Embryonic facial prominence (tissue), 1 donor: ENCODE results near the gene TUBGCP5.
"Not testable (repeated sequence)": the region's sequence is repeated elsewhere in the genome, so short reads cannot be mapped to it uniquely, and the experiment has no call there.

ENCODE experiments used
- DNase-seq: peaks from one replicate; pipeline ENCODE4 v3.0.0-alpha.2; 2016; ENCODE audit errors: extremely low spot score

TUBGCP5 gene

DNA sequence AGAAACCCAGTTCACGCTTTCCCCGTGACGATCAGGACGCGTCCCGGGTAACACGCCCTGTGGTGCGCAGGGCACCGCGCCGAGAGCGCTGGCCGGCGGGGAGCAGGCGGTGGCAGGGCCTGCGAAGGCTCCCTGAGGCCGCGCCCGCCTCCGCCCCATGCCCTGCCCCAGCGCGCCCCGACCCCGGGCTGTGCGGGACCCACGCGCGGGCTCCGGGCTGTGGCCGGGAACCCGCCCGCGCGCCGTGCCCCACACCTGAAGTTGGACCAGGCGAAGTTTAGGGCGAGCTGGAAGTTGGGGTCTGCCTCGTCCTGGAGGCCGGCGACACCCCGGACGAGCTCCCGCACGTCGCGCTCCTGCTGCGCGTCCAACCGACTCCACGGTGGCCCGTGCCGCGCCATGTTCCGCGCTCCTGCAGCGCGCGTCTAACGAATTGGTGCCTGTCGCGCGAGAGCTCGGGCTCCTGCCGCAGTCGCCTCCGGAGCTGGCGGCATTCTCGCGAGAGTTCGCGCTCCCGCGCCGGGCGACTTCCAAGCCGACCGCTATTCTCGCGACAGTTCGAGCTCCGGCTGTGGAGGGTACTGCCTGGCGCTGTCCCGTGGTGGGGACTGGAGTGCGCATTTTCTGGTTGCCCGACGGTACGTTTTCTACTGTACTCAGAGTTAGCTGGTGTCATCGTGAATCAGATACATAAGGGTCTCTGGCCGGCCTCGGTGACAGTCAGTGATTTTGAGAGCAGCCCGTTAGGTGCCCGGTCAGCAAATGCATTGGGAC lies at the start of gene TUBGCP5:
Gene TUBGCP5 (minus strand): TSS at position 427 of the 774 bp plus-strand sequence. CDS start 26 bp downstream, at position 401.
- peak; percentile 90 for DNase-seq

DNA sequence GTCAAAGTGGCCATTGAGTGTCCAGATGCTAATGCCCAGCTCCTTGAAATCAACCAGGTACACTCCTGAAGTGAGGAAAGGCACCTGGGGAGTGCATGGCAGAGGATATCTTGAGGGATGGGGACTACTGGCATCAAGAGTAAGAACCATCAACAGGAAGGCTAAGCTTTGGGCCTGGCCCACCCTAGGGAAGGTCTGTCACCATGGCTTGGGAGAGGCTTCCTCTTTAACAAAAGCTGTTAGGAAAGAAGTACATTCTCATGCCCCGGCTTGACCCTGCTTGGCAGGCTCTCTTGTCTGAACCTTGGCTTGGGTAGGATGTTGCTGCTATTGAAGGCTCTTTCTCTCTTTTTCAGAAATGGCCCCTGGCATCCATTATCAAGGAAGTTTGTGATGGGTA lies 43.7 kb upstream of the TUBGCP5 start:
- no peak for DNase-seq

DNA sequence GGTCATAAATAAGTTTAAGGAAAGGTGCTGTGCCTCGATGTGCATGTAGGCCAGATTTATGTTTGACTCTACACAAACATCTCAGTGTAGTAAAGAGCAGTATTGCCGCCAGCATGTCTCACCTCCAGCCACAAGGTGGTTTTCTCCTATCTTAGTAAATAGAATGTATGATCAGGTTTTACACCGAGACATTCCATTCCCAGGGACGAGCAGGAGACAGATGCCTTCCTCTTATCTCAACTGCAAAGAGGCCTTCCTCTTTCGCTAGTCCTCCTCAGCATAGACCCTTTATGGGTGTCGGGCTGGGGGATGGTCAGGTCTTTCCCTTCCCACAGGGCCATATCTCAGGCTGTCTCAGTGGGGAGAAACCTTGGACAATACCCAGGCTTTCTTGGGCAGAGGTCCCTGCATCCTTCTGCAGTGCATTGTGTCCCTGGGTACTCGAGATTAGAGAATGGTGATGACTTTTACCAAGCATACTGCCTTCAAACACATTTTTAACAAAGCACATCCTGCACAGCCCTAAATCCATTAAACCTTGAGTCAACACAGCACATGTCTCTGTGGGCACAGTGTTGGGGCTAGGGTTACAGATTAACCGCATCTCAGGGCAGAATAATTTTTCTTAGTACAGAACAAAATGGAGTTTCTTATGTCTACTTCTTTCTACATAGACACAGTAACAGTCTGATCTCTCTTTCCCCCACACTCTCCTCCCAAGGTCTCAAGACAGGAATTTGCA lies 42.8 kb upstream of the TUBGCP5 start:
- DNase-seq, result not testable (repeated sequence)

DNA sequence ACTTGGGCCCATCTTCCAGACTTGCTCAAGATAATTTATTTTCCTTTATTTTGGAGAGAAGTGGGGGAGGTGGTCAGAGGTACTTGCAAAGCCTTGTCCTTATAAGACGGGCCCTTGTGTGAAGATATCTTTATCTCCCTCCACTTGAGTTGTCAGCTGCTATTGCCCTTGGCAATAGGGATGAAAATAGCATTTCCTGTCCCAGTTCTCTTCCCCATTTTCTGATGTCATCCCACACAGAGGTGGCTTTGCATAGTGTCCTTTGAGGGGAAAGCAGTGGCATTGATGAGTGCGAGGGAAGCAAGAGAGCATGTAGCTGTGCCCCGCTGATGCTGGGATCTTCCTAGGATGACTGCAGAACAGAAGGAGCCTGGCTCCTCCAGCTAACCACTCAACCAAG lies 41.9 kb upstream of the TUBGCP5 start:
- DNase-seq, result no peak

DNA sequence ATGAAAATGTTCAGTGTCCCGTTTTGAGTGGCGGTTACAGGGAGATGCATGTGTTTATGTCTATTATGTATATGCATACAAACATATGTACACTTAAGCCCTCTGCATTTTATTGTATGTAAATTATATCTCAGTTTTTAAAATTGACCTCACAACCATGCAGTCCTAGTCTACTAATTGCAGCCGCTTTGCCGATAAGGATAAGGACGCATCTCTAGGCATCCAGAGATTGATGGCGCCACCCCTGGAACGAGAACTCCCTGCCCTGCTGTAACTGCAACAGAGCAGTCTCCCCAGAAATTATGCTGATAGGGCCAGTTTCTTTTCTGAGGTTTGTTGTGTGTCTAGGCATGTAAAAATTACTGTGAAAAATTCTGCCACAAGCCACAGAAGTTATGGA lies 40.4 kb upstream of the TUBGCP5 start:
- no peak for DNase-seq

DNA sequence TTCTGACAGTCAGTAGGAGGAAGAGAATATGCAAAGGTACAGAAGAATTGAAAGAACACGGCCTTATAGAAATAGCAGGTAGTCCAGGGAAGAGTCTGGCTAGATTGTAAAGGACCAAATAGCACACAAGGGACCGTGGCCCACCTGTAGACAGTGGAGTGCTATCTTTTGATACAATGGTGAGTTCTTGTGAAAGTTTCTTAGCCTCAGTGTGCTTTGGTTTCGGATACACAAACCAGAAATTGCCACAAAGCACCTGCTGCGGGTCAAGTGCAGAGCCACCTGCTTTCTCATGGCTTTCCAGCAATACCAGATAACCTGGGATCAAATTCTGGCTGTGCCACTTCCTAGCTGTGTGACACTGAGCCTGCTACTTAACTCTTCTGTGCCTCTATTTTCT lies 36.6 kb upstream of the TUBGCP5 start:
- no peak for DNase-seq

DNA sequence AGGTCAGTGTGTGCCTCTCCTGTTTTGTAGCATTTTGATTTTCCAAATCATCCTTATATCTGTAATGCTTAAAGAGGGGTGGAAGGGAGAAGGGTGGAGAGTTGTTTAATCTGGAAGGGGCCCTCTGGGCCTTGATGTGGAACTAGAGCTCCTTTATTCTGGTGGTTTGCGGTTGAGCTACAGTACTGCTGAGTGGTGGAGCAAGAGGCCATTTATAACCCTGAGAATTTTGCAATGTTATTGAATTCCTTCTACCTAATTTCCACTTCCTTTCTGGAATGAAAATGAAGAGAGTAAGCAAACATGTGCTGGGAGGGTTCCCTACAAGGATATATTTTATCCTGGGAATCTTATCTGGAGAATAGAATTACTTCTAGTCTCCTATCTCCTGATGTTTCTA lies 35.3 kb upstream of the TUBGCP5 start:
- DNase-seq, result no peak

DNA sequence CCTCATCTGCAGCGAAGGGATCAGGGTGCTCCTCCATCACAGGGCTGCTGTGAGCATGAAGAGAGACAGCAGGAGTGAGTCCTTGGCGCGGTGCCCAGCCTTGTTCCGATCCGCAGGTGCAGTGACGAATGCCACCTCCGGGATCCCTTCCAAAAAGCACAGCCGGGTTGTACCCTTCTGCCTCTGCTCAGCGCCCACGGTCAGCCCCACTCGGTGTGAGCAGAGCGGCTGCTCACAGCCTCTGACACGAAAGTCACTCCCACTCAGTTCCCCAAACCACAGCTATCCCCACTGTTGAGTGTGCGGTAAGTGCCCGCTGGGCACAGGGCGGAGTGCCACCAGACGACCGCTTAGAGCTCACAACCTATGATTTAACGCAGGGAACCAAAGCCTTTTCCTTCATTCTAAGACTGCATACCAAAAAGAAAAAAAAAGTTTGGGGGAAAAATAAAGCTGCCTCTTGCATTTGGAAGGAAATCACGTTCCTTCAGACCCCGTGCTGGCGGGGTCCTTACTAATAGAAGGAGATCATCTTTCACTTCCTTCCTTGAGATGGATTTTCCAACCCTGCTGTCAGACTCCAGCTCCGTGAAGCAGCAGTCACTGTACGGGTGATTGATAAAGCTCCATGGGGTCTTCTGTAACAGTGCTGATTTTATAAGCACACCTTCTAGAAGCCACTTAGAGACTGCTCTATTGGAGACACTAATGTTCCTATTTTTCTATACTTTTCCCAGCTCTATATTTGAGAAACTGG lies 34.7 kb upstream of the TUBGCP5 start:
- DNase-seq, result no peak

DNA sequence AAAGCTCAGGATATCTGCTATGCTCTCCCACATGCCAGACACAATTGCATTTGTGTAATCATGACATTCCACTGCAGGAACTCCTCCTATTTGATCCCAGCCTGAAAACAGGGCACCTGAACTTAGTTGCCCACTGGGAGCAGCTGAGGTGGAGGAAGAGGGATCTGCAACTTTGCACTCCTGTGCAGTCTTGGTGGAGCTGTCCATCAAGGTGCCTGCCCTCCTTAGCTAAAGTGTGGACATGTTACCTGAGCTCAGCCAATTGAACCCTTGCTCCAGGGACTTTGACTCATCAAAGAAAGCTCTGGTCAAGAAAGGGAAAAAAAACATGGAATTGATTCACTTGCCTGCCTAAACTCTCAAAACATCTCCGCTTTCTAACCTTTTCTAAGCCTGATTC lies 33.3 kb upstream of the TUBGCP5 start:
- DNase-seq, result no peak

DNA sequence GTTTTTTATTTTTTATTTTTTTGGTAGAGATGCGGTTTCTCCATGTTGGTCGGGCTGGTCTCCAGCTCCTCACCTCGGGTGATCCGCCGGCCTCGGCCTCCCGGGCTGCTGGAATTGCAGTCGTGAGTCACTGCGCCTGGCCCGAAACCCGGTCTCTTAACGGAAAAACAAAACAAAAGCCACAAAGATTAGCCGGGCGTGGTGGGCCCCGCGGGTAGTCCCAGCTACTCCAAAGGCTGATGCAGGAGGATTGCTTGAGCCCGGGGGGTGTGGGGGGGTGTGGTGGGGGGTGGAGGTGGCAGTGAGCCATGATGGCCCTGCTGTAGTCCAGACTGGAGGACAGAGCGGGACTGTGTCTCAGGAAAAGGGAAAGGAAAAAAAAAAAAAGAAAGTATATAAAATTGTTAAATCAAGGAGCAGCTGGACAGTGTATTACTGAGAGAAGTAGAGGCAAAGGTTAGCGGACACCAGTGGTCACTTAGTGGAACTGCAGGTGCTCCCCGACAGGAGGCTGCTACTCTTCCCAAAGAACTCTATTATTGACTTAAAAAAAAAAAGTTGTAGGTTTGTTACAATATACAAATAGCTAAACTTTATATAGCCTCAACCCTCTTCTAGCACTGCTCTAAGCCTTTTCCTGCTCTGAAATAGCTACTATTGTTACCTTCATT lies 30.3 kb upstream of the TUBGCP5 start:
- DNase-seq, result no peak

DNA sequence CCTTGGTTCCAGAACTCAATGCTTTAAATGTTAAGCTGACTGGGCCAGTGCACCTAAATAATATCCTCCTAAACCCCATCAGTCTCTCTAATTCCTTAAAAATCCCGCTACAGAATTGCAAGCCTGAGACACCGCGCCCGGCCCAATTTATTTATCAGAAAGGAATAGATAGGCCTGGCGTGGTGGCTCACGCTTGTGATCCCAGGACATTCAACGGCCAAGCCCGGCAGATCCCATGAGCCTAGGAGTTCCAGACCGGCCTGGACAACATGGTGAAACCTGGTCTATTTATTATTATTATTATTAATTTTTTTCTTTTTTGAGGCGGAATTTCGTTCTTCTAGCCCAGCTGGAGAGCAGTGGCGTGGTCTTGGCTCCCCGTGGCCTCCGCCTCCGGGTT lies 28.0 kb upstream of the TUBGCP5 start:
- no peak for DNase-seq

DNA sequence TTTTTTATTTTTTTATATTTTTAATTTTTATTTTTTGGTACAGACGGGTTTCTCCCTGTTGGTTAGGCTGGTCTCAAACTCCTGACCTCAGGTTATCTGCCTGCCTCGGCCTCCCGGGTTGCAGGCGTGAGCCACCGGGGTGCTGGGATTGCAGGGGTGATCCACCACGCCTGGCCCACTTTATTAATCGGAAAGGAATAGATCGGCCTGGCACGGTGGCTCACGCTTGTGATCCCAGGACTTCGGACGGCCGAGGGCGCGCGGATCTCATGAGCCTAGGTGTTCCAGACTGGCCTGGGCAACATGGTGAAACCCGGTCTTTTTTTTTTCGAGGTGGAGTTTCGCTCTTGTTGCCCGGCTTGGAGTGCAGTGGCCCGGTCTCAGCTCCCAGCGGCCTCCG lies 26.5 kb upstream of the TUBGCP5 start:
- DNase-seq, result no peak

DNA sequence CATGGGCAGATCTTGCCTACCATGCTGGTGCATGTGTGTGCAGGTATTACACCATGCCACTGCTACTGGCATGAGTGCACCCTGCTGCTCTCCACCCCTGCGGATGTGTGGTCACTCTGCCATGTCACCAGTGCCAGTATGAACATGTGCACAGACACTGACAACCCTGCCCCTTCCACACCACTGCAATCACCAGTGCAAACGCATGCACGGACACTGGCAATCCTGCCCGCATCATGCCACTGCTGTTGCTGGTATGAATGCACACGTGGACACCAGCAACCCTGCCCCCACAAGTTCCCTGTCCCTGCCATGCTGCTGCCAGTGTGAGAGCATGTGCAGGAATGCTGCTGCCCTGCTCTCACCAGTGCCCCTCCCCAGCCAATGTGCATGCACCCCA lies 24.8 kb upstream of the TUBGCP5 start:
- DNase-seq, result no peak

DNA sequence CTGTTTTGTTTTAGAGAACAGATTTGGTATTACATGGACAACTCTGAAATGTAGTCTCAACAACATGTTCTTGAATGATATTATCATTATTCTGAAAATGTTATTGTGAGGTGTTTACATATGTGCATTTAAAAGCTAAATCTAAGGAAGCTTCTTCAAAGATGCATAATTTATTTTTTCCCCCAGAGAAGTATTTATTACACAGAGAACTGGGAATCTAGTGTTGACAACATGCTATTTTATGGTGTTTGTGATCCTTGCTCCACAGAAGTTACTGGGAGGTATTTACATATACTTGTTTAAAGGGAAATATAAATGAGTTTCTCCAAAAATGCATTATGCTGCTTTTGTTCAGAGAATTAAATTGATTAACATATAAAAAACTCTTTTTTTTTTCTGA lies 18.3 kb upstream of the TUBGCP5 start:
- DNase-seq, result no peak

DNA sequence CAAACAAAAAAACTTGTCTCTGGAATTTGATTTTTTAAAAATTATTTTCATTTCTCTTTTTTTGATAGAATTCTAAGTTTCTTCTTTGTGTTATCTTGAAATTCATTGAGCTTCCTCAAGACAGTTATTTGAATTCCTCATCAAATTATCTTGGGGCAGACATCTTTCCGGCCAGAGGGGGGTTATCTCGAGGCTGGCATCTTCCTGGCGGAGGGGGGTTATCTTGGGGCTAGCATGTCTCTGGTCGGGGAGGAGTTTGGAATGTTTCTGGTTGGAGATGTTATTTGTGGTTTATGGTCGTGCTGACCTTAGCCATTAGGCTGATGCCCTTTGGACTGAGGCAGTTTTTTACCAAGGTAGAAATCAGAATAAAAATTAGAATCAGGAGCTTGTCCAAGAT lies 15.9 kb upstream of the TUBGCP5 start:
- no peak for DNase-seq

DNA sequence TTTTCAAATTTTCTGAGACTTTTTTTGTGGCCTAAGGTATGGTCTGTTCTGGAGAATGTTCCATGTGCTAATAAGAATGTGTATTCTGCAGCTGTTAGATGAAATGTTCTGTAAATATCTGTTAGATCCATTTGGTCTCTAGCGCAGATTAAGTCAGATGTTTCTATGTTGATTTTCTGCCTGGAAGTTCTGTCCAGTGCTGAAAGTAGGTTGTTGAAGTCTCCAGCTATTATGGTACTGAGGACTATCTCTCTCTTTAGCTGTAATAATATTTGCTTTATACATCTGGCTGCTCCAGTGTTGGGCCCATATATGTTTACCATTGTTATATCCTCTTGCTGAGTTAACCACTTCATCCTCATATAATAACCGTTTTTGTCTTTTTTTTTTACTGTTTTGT lies 13.2 kb upstream of the TUBGCP5 start:
- no peak for DNase-seq

DNA sequence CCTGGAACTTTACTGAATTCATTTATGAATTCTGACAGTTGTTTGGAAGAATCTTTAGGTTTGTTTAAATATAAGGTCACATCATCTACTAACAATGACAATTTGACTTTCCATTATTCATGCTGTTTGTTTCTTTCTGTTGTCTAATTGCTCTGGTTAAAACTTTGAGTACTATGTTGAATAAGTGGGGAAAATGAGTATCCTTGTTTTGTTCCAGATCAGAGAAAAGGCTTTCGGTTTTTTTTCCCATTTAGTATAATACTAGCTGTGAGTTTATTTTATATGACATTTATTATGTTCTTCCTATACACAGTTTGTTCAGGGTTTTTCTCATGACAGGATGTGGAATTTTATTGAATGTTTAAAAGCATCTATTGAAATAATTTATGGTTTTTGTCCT lies 11.3 kb upstream of the TUBGCP5 start:
- DNase-seq, result no peak

DNA sequence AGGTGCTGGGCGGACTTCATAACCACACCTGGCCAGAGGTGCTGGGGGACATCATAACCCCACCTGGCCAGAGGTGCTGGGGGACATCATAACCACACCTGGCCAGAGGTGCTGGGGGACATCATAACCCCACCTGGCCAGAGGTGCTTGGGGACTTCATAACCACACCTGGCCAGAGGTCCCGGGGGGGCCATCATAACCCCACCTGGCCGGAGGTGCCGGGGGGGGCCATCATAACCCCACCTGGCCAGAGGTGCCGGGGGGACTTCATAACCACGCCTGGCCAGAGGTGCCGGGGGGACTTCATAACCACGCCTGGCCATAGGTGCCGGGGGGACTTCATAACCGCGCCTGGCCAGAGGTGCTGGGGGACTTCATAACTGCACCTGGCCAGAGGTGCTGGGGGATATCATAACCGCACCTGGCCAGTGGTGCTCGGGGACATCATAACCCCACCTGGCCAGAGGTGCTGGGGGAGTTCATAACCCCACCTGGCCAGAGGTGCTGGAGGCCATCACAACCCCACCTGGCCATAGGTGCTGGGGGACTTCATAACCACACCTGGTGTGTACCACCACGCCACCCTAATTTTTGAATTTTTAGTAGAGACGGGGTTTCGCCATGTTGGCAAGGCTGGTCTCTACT lies 10.7 kb upstream of the TUBGCP5 start:
- DNase-seq, result no peak

DNA sequence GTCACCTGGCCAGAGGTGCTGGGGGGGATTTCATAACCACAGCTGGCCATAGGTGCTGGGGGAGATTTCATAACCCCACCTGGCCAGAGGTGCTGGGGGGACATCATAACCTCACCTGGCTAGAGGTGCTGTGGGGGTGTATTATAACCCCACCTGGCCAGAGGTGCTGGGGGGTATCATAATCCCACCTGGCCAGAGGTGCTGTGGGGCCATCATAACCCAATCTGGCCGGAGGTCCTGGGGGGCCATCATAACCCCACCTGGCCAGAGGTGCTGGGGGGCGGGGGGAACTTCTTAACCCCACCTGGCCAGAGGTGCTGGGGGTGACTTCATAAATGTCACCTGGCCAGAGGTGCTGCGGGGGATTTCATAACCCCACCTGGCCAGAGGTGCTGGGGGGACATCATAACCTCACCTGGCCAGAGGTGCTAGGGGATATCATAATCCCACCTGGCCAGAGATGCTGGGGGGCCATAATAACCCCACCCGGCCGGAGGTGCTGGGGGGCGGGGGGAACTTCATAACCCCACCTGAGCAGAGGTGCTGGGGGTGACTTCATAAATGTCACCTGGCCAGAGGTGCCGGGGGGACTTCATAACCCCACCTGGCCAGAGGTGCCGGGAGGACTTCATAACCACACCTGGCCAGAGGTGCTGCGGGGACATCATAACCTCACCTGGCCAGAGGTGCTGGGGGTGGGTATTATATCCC lies 9.4 kb upstream of the TUBGCP5 start:
- DNase-seq, result not testable (repeated sequence)

DNA sequence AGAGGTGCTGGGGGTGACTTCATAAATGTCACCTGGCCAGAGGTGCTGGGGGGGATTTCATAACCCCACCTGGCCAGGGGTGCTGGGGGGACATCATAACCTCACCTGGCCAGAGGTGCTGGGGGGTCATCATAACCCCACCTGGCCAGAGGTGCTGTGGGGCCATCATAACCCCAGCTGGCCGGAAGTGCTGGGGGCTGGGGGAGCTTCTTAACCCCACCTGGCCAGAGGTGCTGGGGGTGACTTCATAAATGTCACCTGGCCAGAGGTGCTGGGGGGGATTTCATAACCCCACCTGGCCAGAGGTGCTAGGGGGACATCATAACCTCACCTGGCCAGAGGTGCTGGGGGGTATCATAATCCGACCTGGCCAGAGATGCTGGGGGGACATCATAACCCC lies 4.6 kb upstream of the TUBGCP5 start:
- not testable (repeated sequence) for DNase-seq

DNA sequence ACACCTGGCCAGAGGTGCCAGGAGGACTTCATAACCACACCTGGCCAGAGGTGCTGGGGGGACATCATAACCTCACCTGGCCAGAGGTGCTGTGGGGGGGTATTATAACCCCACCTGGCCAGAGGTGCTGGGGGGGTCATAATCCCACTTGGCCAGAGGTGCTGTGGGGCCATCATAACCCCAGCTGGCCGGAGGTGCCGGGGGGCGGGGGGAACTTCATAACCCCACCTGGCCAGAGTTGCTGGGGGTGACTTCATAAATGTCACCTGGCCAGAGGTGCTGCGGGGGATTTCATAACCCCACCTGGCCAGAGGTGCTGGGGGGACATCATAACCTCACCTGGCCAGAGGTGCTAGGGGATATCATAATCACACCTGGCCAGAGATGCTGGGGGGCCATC lies 4.2 kb upstream of the TUBGCP5 start:
- not testable (repeated sequence) for DNase-seq
